Lung (tissue), 12 donors: Measurements from ENCODE around the gene ATP6V1B1. TPM values are rescaled to one million over a fixed set of nuclear protein-coding genes. Genes with fewer than 3 reads are reported as not detected.

ENCODE experiments used
- ATAC-seq: fragments of 200-7000 bp; cut with Tn5 transposase; one replicate; pipeline ENCODE4 v1.9.1; 2020; ENCODE audit warnings: moderate number of reproducible peaks; ENCODE audit not compliant: insufficient read depth, low FRiP score
- DNase-seq, 3 donors: peaks; one replicate each; pipeline ENCODE4 v3.0.0-alpha.2; 2013 to 2017
- H3K27ac ChIP-seq, 2 donors: one replicate each; pipeline ENCODE4 v1.5.1; 2013; ENCODE audit warnings: mild to moderate bottlenecking in 2 of 2, moderate library complexity in 2 of 2, control low read depth in 1 of 2, inconsistent platforms in 1 of 2, low read depth in 1 of 2, low read length in 1 of 2
- H3K27me3 ChIP-seq, 3 donors: one replicate each; pipeline ENCODE4 v1.5.1; 2013; ENCODE audit warnings: low read length in 2 of 3; ENCODE audit not compliant: control insufficient read depth in 3 of 3, insufficient read depth in 3 of 3
- H3K36me3 ChIP-seq, 4 donors: one replicate each; pipeline ENCODE4 v1.5.1; 2013; ENCODE audit warnings: low read length in 4 of 4, mild to moderate bottlenecking in 1 of 4, moderate library complexity in 1 of 4; ENCODE audit not compliant: control insufficient read depth in 4 of 4, insufficient read depth in 4 of 4
- H3K4me1 ChIP-seq, 5 donors: one replicate each; pipeline ENCODE4 v1.5.1; 2013; ENCODE audit warnings: low read length in 5 of 5, mild to moderate bottlenecking in 2 of 5, moderate library complexity in 1 of 5; ENCODE audit not compliant: control insufficient read depth in 5 of 5, insufficient read depth in 5 of 5
- H3K4me3 ChIP-seq: one replicate; pipeline ENCODE4 v1.5.1; 2013; ENCODE audit warnings: mild to moderate bottlenecking, control low read depth, moderate library complexity
- H3K9ac ChIP-seq, 2 donors: one replicate each; pipeline ENCODE4 v1.5.1; 2013; ENCODE audit warnings: low read length in 2 of 2, control low read depth in 1 of 2; ENCODE audit not compliant: insufficient read depth in 1 of 2
- H3K9me3 ChIP-seq, 4 donors: one replicate each; pipeline ENCODE4 v1.5.1; 2013; ENCODE audit warnings: low read length in 3 of 4, mild to moderate bottlenecking in 1 of 4, moderate library complexity in 1 of 4; ENCODE audit not compliant: control insufficient read depth in 4 of 4, insufficient read depth in 3 of 4
- CTCF ChIP-seq: IDR thresholded peaks from 2 replicates; pipeline ENCODE4 v1.5.1; 2012; ENCODE audit warnings: mild to moderate bottlenecking; ENCODE audit errors: control extremely low read depth, extremely low read depth
- WGBS, 2 donors: extraction: QIAGEN DNeasy Blood & Tissue Kit; methylation state at CpG; one replicate each; pipeline ENCODE4 v1.1.7; 2013; 5-methylcytosine and 5-hydroxymethylcytosine counted together
- polyA plus RNA-seq, 2 donors: library from polyadenylated mRNA; stranded (reverse); fragments of 200-250 nt; gene quantifications; one replicate each; pipeline ENCODE4 v1.2.1, GENCODE V29; 2013
- total RNA-seq, 2 donors: library from RNA; depleted of rRNA in 1 of 2; stranded (reverse); fragments of >200 nt in 1 of 2; gene quantifications; one replicate each; pipeline ENCODE4 v1.2.1, GENCODE V29; 2014 to 2021
- donor health status: control.
- donor health status: control.
- donor health status: Bipolar disorder and iron deficiency.
- donor health status: healthy.
- donor health status: DM: yes; HTN: yes; CAD: no.

The ATP6V1B1 gene
- total and polyA plus RNA-seq, 4 donors = 0.33 to 5.9 (median 1.8) TPM

GRCh38 chr2:70918016-70918415, 17.7 kb upstream of the ATP6V1B1 start:
- Histone ChIP-seq H3K27ac (no peak overlapping the region), H3K4me1 (peaks cover 0 to 5% (median 0%) of the 10 kb centered on the region in 5 donors), H3K36me3 (no peaks in the 10 kb centered on the region), H3K4me3 (no peak overlapping the region), H3K9ac (no peak overlapping the region), H3K27me3 (peaks cover 0 to 4% (median 0%) of the 10 kb centered on the region in 3 donors), H3K9me3 (peaks cover 0 to 4% (median 1%) of the 10 kb centered on the region in 4 donors)
- ATAC-seq (no peak), DNase-seq (peak in 1 of 3 donors; percentile 1)
- WGBS, 2 donors = 76 to 80% methylated on average over 2 of the region's 2 CpGs
- TF ChIP-seq CTCF = no peak

GRCh38 chr2:70919672-70920366, 15.9 kb upstream of the ATP6V1B1 start:
- 30 to 34% methylated on average over 16 of the region's 16 CpGs for WGBS, 2 donors
- Histone ChIP-seq H3K27ac (no peak overlapping the region), H3K27me3 (peaks cover 0 to 4% (median 0%) of the 10 kb centered on the region in 3 donors), H3K4me1 (peaks cover 0 to 5% (median 0%) of the 10 kb centered on the region in 5 donors), H3K4me3 (no peak overlapping the region), H3K9me3 (peaks cover 0 to 4% (median 1%) of the 10 kb centered on the region in 4 donors), H3K9ac (no peak overlapping the region), H3K36me3 (no peaks in the 10 kb centered on the region)
- DNase-seq (peak; percentile 86 to 89 (median 88)), ATAC-seq (peak; percentile 87)
- TF ChIP-seq CTCF = peak; percentile 88

GRCh38 chr2:70920367-70920715, 15.4 kb upstream of the ATP6V1B1 start:
- Histone ChIP-seq H3K36me3 (no peaks in the 10 kb centered on the region), H3K4me3 (no peak overlapping the region), H3K27me3 (peaks cover 0 to 4% (median 0%) of the 10 kb centered on the region in 3 donors), H3K9me3 (peaks cover 0 to 4% (median 1%) of the 10 kb centered on the region in 4 donors), H3K9ac (no peak overlapping the region), H3K4me1 (peaks cover 0 to 5% (median 0%) of the 10 kb centered on the region in 5 donors), H3K27ac (no peak overlapping the region)
- DNase-seq (peak in 1 of 3 donors; percentile 9), ATAC-seq (no peak)
- no peak for TF ChIP-seq CTCF
- 90 to 95% methylated on average over 3 of the region's 3 CpGs for WGBS, 2 donors

GRCh38 chr2:70921031-70921430, 14.7 kb upstream of the ATP6V1B1 start:
- peaks cover 0 to 4% (median 0%) of the 10 kb centered on the region in 3 donors for H3K27me3 ChIP-seq
- DNase-seq = peak in 1 of 3 donors; percentile 10
- TF ChIP-seq CTCF = no peak
- no peaks in the 10 kb centered on the region for H3K36me3 ChIP-seq
- H3K9me3 ChIP-seq = peaks cover 0 to 4% (median 1%) of the 10 kb centered on the region in 4 donors
- H3K9ac ChIP-seq = no peak overlapping the region
- no peak overlapping the region for H3K27ac ChIP-seq
- no peak for ATAC-seq
- 98 to 100% methylated on average over 12 of the region's 12 CpGs for WGBS, 2 donors
- H3K4me1 ChIP-seq = peaks cover 0 to 5% (median 0%) of the 10 kb centered on the region in 5 donors
- H3K4me3 ChIP-seq = no peak overlapping the region
